ENCODE measurements around the gene GHRL.

- TF ChIP-seq POLR2A (IDR thresholded peaks at IDR 0.05) (no peak), CTCF (IDR thresholded peaks at IDR 0.05) (no peak)
Observed at GRCh38 chr3:10331320-10331719, 38.6 kb upstream of the GHRL start.

Measured in testis (tissue), 2 donors.